GM12878 (cell line): ENCODE results near the gene BHLHE41. TPM values are rescaled to one million over a fixed set of nuclear protein-coding genes. Genes with fewer than 3 reads are reported as not detected.
A peak's percentile ranks its signal among the peaks of the same experiment; 100 is the strongest.

Experiments used
- ATAC-seq: fragments of 200-7000 bp; cut with Tn5 transposase; 3 replicates; pipeline ENCODE4 v1.9.1; 2020; ENCODE audit warnings: mild to moderate bottlenecking, moderate library complexity
- BruUV-seq: library from RNA; stranded (reverse); fragments of 400-500 nt; replicated peaks from 2 replicates; lab custom pipeline; 2021; lab: Mats Ljungman, UMichigan
- CTCF ChIA-PET: fragments of 300-600 bp; sonication (Branson Sonifier 250); formaldehyde crosslinking; extraction: SDS; loops from one replicate; lab custom pipeline; 2021; ENCODE audit warnings: inconsistent platforms; lab: Yijun Ruan, JAX
- POLR2A ChIA-PET: fragments of 350-600 bp; formaldehyde crosslinking; extraction: SDS; loops from one replicate; lab custom pipeline; 2021; ENCODE audit warnings: inconsistent platforms; lab: Charles Lee
- RAD21 ChIA-PET: fragments of 300-600 bp; sonication (Branson Sonifier 250); formaldehyde crosslinking; loops from one replicate; lab custom pipeline; 2023; ENCODE audit warnings: antibody characterized with exemption; ENCODE audit not compliant: unreplicated experiment; lab: Charles Lee
- SMC1A ChIA-PET: fragments of 300-600 bp; sonication (Branson Sonifier 250); formaldehyde crosslinking; loops from one replicate; lab custom pipeline; 2023; ENCODE audit not compliant: unreplicated experiment, uncharacterized antibody; lab: Charles Lee
- DNase-seq: peaks from one replicate; pipeline ENCODE4 v3.0.0-alpha.2; 2011; ENCODE audit warnings: low read depth, low spot score
- FAIRE-seq: peaks from 3 replicates; lab custom pipeline; 2011; peaks lifted over from hg19 to GRCh38; lab: Jason Lieb, UNC
- H2AFZ ChIP-seq: 2 replicates; pipeline ENCODE4 v1.6.0; 2011; ENCODE audit warnings: low read depth, low read length, control low read depth; ENCODE audit not compliant: control insufficient read depth
- H3K27ac ChIP-seq: 2 replicates; pipeline ENCODE4 v1.5.1; 2011; ENCODE audit warnings: control low read depth; ENCODE audit not compliant: control insufficient read depth, insufficient read depth
- H3K27me3 ChIP-seq, 2 experiments: replicated peaks in 1 of 2; 2 replicates each; pipeline versions ENCODE4 v1.6.0 to v1.6.1; 2011; ENCODE audit warnings: low read length in 1 of 2; ENCODE audit not compliant: control insufficient read depth in 2 of 2, insufficient read depth in 2 of 2
- H3K36me3 ChIP-seq, 2 experiments: 2 replicates each; pipeline ENCODE4 v1.5.1; 2011; ENCODE audit warnings: low read length in 1 of 2; ENCODE audit not compliant: control insufficient read depth in 2 of 2, insufficient read depth in 2 of 2
- H3K4me1 ChIP-seq: 2 replicates; pipeline ENCODE4 v1.6.1; 2011; ENCODE audit warnings: mild to moderate bottlenecking, low read length, moderate library complexity, mixed read lengths; ENCODE audit not compliant: control insufficient read depth, insufficient read depth
- H3K4me2 ChIP-seq: 2 replicates; pipeline ENCODE4 v1.6.0; 2011; ENCODE audit warnings: control low read depth; ENCODE audit not compliant: control insufficient read depth, insufficient read depth
- H3K4me3 ChIP-seq: fragments of 200-600 bp; sonication (generic); 2 replicates; pipeline ENCODE4 v1.5.1; 2016
- H3K79me2 ChIP-seq: 2 replicates; pipeline ENCODE4 v1.6.0; 2011; ENCODE audit warnings: low read length; ENCODE audit not compliant: control insufficient read depth, insufficient read depth
- H3K9ac ChIP-seq: 2 replicates; pipeline ENCODE4 v1.8.0; 2011; ENCODE audit warnings: low read length, control low read depth, mixed read lengths; ENCODE audit not compliant: control insufficient read depth, insufficient read depth
- H3K9me3 ChIP-seq: replicated peaks from 3 replicates; pipeline ENCODE4 v1.5.1; 2011; ENCODE audit warnings: mild to moderate bottlenecking, low read length; ENCODE audit not compliant: control insufficient read depth, insufficient read depth
- H4K20me1 ChIP-seq: 2 replicates; pipeline ENCODE4 v1.6.0; 2011; ENCODE audit not compliant: control insufficient read depth, insufficient read depth
- BHLHE40 ChIP-seq, 2 experiments: fragments of 450-650 bp in 1 of 2; IDR thresholded peaks; 2 replicates each; pipeline ENCODE4 v1.6.1; 2011 to 2017; ENCODE audit warnings: low read depth in 2 of 2, borderline replicate concordance in 1 of 2, improper control_type of control experiment in 1 of 2, low read length in 1 of 2, mild to moderate bottlenecking in 1 of 2
- CBFB ChIP-seq: IDR thresholded peaks from 2 replicates; pipeline ENCODE4 v1.6.1; 2016; ENCODE audit warnings: antibody characterized with exemption, low read depth
- CHD1 ChIP-seq: IDR thresholded peaks from 2 replicates; pipeline ENCODE4 v1.6.1; 2012; ENCODE audit warnings: low read depth, low read length, improper control_type of control experiment
- IKZF1 ChIP-seq: fragments of 450-650 bp; conservative IDR thresholded peaks from 2 replicates; pipeline ENCODE4 v1.6.1; 2017; ENCODE audit warnings: antibody characterized with exemption, mild to moderate bottlenecking
- IRF4 ChIP-seq: IDR thresholded peaks from 2 replicates; pipeline ENCODE4 v1.6.1; 2011; ENCODE audit warnings: low read depth, low read length
- KLF5 ChIP-seq: fragments of 450-650 bp; IDR thresholded peaks from 2 replicates; pipeline ENCODE4 v1.6.1; 2014; ENCODE audit warnings: mild to moderate bottlenecking; ENCODE audit not compliant: partially characterized antibody
- NFIC ChIP-seq: IDR thresholded peaks from 2 replicates; pipeline ENCODE4 v1.6.1; 2012; ENCODE audit warnings: low read depth, mild to moderate bottlenecking, inconsistent platforms, low read length, moderate library complexity
- NR2C2 ChIP-seq: IDR thresholded peaks from 2 replicates; pipeline ENCODE4 v1.6.1; 2011; ENCODE audit warnings: borderline replicate concordance, low read depth; ENCODE audit not compliant: control insufficient read depth, insufficient read length
- PAX5 ChIP-seq: IDR thresholded peaks from 2 replicates; pipeline ENCODE4 v1.6.1; 2011; ENCODE audit warnings: low read depth, low read length, borderline replicate concordance
- SP1 ChIP-seq: IDR thresholded peaks from one replicate; pipeline ENCODE4 v1.6.1; 2011; ENCODE audit warnings: low read depth, low read length
- WGBS: methylation state at CpG from one replicate; pipeline ENCODE4 v1.1.6; 2016; ENCODE audit warnings: low lambda C conversion rate; ENCODE audit not compliant: insufficient replicate concordance, insufficient coverage; ENCODE audit errors: missing lambda C conversion rate; 5-methylcytosine and 5-hydroxymethylcytosine counted together
- in situ Hi-C: fragments of 300-500 bp; cut with MboI; formaldehyde crosslinking; loops from 9 replicates; pipeline ENCODE4 v1.14.3; 2018; ENCODE audit warnings: mixed read lengths
- intact Hi-C: fragments of 100-400 bp; cut with micrococcal nuclease; formaldehyde crosslinking; loops from one replicate; pipeline ENCODE4 v1.14.2; 2022; ENCODE audit not compliant: unreplicated experiment
- polyA plus RNA-seq, 11 experiments: library from polyadenylated mRNA; depleted of rRNA in 4 of 11; unstranded in 6 of 11; stranded (reverse) in 5 of 11; fragments of >200 nt; fragmentation: Nextera tagmentation in 4 of 11; fragmentation: Illumina TruSeq in 1 of 11; extraction: Ambion mirVana in 4 of 11; extraction: Trizol in 1 of 11; gene quantifications; 1 replicate in 1 of 11; 2 replicates in 10 of 11; pipeline versions ENCODE4 v1.2.1 to v1.2.3, GENCODE V29; 2011 to 2016; ENCODE audit warnings: inconsistent platforms in 2 of 11, missing spikeins in 2 of 11, low read depth in 1 of 11
- total RNA-seq, 4 experiments: library from RNA; depleted of rRNA in 3 of 4; stranded (reverse); fragments of >200 nt in 3 of 4; fragmentation: Illumina TruSeq in 1 of 4; extraction: Trizol in 1 of 4; gene quantifications; 2 replicates each; pipeline versions ENCODE4 v1.2.1 to v1.2.3, GENCODE V29; 2013 to 2021
- TF ChIP-seq, protein P1 (sequence below): fragments of 450-650 bp; IDR thresholded peaks from 2 replicates; pipeline ENCODE4 v1.6.1; 2017; ENCODE audit warnings: mild to moderate bottlenecking
- TF ChIP-seq, protein P2 (sequence below): fragments of 150-350 bp; IDR thresholded peaks from 2 replicates; pipeline ENCODE4 v1.6.1; 2014; ENCODE audit warnings: mild to moderate bottlenecking, low read depth, low read length
- TF ChIP-seq, protein P3 (sequence below): fragments of 450-650 bp; IDR thresholded peaks from 2 replicates; pipeline ENCODE4 v1.6.1; 2017; ENCODE audit warnings: mild to moderate bottlenecking, moderate library complexity

BHLHE41 gene
- total and polyA plus RNA-seq, 10 of the 15 experiments (the other 5 are each of a cell fraction or from before 2014, with no cell fraction given): 0.02 to 1.5 (median 0.07) TPM; not detected in 3

DNA sequence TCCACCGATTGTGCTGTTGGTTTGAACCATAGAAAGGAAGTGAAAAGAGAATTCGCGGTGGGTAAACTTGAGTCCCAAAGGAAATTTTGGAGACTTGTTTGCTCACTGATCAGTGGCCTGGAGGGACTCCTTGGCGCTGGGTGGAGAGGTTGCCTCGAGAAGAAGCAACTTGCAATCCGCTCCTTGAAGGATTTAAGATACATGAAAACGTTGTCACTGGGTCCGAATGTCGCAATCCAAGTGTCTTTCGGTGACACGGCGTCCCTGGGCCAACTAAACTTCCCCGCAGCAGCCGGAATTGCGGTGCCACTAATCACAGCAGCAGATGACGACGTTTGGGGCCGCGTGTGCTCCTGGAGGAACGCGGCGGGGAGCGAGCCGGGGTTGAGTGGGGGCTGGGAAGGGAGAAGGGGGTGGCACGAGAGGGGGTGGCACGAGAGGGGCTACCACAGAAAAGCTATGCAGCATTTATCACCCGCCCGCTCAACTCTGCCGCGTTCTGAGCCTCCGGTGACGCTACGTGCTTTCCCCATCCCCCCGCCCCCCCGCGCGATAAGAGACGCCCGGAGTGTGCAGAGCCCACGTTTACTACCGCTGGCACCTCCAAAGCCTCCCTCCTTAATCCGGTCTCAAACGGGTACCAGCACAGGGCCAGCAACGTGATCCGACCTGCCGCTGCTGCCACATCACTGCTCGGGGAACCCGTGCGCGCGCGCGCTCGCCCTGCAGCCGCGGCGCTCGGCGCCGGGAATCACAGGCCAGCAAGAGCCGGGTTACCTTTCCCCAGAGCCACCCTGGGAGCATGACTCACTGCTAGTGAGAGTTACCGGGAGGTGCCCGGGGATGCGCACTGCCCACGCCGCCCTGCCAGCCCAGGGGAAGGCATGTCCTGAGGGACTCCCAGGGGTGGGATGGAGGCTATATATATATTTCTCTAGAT, 833 bp upstream of the BHLHE41 start:
- Histone ChIP-seq H3K9me3 (no peaks in the 10 kb centered on the region), H4K20me1 (no peaks in the 10 kb centered on the region), H3K4me3 (peak overlapping the region; percentile 80), H3K4me1 (peaks cover 23% of the 10 kb centered on the region), H2AFZ (peak overlapping the region; percentile 80), H3K36me3 (no peaks in the 10 kb centered on the region), H3K79me2 (no peaks in the 10 kb centered on the region), H3K9ac (no peak overlapping the region; the same call in 1 of the 2 replicates), H3K4me2 (peak overlapping the region; percentile 92), H3K27ac (no peak overlapping the region), H3K27me3 (peaks cover 10 to 44% of the 10 kb centered on the region in 2 experiments)
- WGBS: under 1% methylated on average over 62 of the region's 66 CpGs
- ChIA-PET CTCF (interaction anchor here (1.7 to 7.8 kb wide), 3 partner anchors 31 to 146 kb away, joined by 6 to 74 read pairs (median 25); no protein-coding TSS in a partner anchor), RAD21 (interaction anchor here (0.7 to 5.7 kb wide), 5 partner anchors 10 to 172 kb away, joined by 4 to 29 read pairs (median 15); no protein-coding TSS in a partner anchor), POLR2A (interaction anchor here (1.3 kb wide), 1 partner anchor 10 kb away, joined by 3 read pairs; no protein-coding TSS in a partner anchor), SMC1A (interaction anchor here (1.8 to 8.3 kb wide), 4 partner anchors 10 to 146 kb away, joined by 3 to 91 read pairs (median 10); no protein-coding TSS in a partner anchor)
- intact Hi-C loops: no loop called here
- in situ Hi-C loops: no loop called here
- TF ChIP-seq PAX5 (no peak), CHD1 (no peak), CBFB (no peak), NR2C2 (no peak), SP1 (no peak), IRF4 (no peak), NFIC (no peak), IKZF1 (peak; percentile 33), BHLHE40 (IDR thresholded peaks at IDR 0.05; ENCODE audit: borderline replicate concordance in 1 of 2, low read depth in 2 of 2, low read length in 1 of 2) (peak in 1 of 2 experiments; percentile 50; a peak in 2 of 4 replicates), KLF5 (no peak)
- TF ChIP-seq, protein P1, sequence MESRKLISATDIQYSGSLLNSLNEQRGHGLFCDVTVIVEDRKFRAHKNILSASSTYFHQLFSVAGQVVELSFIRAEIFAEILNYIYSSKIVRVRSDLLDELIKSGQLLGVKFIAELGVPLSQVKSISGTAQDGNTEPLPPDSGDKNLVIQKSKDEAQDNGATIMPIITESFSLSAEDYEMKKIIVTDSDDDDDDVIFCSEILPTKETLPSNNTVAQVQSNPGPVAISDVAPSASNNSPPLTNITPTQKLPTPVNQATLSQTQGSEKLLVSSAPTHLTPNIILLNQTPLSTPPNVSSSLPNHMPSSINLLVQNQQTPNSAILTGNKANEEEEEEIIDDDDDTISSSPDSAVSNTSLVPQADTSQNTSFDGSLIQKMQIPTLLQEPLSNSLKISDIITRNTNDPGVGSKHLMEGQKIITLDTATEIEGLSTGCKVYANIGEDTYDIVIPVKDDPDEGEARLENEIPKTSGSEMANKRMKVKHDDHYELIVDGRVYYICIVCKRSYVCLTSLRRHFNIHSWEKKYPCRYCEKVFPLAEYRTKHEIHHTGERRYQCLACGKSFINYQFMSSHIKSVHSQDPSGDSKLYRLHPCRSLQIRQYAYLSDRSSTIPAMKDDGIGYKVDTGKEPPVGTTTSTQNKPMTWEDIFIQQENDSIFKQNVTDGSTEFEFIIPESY: no peak
- TF ChIP-seq, protein P2, sequence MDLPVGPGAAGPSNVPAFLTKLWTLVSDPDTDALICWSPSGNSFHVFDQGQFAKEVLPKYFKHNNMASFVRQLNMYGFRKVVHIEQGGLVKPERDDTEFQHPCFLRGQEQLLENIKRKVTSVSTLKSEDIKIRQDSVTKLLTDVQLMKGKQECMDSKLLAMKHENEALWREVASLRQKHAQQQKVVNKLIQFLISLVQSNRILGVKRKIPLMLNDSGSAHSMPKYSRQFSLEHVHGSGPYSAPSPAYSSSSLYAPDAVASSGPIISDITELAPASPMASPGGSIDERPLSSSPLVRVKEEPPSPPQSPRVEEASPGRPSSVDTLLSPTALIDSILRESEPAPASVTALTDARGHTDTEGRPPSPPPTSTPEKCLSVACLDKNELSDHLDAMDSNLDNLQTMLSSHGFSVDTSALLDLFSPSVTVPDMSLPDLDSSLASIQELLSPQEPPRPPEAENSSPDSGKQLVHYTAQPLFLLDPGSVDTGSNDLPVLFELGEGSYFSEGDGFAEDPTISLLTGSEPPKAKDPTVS: no peak
- TF ChIP-seq, protein P3, sequence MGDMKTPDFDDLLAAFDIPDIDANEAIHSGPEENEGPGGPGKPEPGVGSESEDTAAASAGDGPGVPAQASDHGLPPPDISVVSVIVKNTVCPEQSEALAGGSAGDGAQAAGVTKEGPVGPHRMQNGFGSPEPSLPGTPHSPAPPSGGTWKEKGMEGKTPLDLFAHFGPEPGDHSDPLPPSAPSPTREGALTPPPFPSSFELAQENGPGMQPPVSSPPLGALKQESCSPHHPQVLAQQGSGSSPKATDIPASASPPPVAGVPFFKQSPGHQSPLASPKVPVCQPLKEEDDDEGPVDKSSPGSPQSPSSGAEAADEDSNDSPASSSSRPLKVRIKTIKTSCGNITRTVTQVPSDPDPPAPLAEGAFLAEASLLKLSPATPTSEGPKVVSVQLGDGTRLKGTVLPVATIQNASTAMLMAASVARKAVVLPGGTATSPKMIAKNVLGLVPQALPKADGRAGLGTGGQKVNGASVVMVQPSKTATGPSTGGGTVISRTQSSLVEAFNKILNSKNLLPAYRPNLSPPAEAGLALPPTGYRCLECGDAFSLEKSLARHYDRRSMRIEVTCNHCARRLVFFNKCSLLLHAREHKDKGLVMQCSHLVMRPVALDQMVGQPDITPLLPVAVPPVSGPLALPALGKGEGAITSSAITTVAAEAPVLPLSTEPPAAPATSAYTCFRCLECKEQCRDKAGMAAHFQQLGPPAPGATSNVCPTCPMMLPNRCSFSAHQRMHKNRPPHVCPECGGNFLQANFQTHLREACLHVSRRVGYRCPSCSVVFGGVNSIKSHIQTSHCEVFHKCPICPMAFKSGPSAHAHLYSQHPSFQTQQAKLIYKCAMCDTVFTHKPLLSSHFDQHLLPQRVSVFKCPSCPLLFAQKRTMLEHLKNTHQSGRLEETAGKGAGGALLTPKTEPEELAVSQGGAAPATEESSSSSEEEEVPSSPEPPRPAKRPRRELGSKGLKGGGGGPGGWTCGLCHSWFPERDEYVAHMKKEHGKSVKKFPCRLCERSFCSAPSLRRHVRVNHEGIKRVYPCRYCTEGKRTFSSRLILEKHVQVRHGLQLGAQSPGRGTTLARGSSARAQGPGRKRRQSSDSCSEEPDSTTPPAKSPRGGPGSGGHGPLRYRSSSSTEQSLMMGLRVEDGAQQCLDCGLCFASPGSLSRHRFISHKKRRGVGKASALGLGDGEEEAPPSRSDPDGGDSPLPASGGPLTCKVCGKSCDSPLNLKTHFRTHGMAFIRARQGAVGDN: 0 out of 2 replicates have a peak, but pooled peaks have one; percentile 32
- peak; percentile 58 for ATAC-seq
- BruUV-seq: no TSS peak
- FAIRE-seq: no peak
- DNase-seq: no peak
